SJCRH30 (cell line): ENCODE measurements around the gene HDDC2. TPM values are rescaled to one million over a fixed set of nuclear protein-coding genes. Genes with fewer than 3 reads are reported as not detected.

Source experiments
- total RNA-seq: library from RNA; depleted of rRNA; stranded (reverse); fragments of >200 nt; shearing (Covaris generic); gene quantifications from 2 replicates; pipeline ENCODE4 v1.2.3, GENCODE V29; 2014; rRNA removed

The HDDC2 gene
- total RNA-seq, 1 experiment from 2014 or later = 61.7 TPM

Other genes starting within 250 kb of the HDDC2 start
- 0.05 TPM in 1 of 2 replicates, not detected in the other for gene TPD52L1, start 148.2 kb downstream of the HDDC2 start, total RNA-seq